Liver (tissue), 9 donors: Measurements from ENCODE around the gene DIO1. TPM values are rescaled to one million over a fixed set of nuclear protein-coding genes. Genes with fewer than 3 reads are reported as not detected.

Source experiments
- DNase-seq: peaks from one replicate; pipeline ENCODE4 v3.0.0-alpha.2; 2017; ENCODE audit warnings: low spot score
- H3K27ac ChIP-seq, 2 donors: one replicate each; pipeline ENCODE4 v1.7.0; 2013; ENCODE audit warnings: inconsistent platforms in 2 of 2, low read length in 2 of 2, control low read depth in 1 of 2, low read depth in 1 of 2, mild to moderate bottlenecking in 1 of 2
- H3K27me3 ChIP-seq, 4 donors: one replicate each; pipeline versions ENCODE4 v1.6.1 to v1.7.0; 2013; ENCODE audit warnings: low read length in 3 of 4, inconsistent platforms in 1 of 4, mild to moderate bottlenecking in 1 of 4, moderate library complexity in 1 of 4; ENCODE audit not compliant: control insufficient read depth in 4 of 4, insufficient read depth in 4 of 4
- H3K36me3 ChIP-seq, 4 donors: one replicate each; pipeline versions ENCODE4 v1.6.1 to v1.7.0; 2013; ENCODE audit warnings: low read length in 3 of 4, mild to moderate bottlenecking in 3 of 4, low read depth in 1 of 4, moderate library complexity in 1 of 4; ENCODE audit not compliant: control insufficient read depth in 4 of 4, insufficient read depth in 3 of 4
- H3K4me1 ChIP-seq, 4 donors: one replicate each; pipeline versions ENCODE4 v1.6.1 to v1.7.0; 2013; ENCODE audit warnings: low read length in 3 of 4, mild to moderate bottlenecking in 3 of 4, moderate library complexity in 1 of 4; ENCODE audit not compliant: control insufficient read depth in 4 of 4, insufficient read depth in 4 of 4
- H3K4me3 ChIP-seq, 3 donors: one replicate each; pipeline versions ENCODE4 v1.6.1 to v1.7.0; 2013; ENCODE audit warnings: low read length in 3 of 3, control low read depth in 1 of 3, low read depth in 1 of 3, mild to moderate bottlenecking in 1 of 3
- H3K9ac ChIP-seq, 2 donors: one replicate each; pipeline ENCODE4 v1.7.0; 2013; ENCODE audit warnings: low read length in 2 of 2, mild to moderate bottlenecking in 2 of 2, moderate library complexity in 2 of 2, control low read depth in 1 of 2, low read depth in 1 of 2
- H3K9me3 ChIP-seq, 4 donors: one replicate each; pipeline versions ENCODE4 v1.6.1 to v1.7.0; 2013; ENCODE audit warnings: low read length in 3 of 4; ENCODE audit not compliant: control insufficient read depth in 4 of 4
- ATF3 ChIP-seq: IDR thresholded peaks from 2 replicates; pipeline ENCODE4 v1.6.1; 2016; ENCODE audit warnings: antibody characterized with exemption
- CTCF ChIP-seq: fragments of 150-350 bp; IDR thresholded peaks from 2 replicates; pipeline ENCODE4 v1.5.1; 2017; ENCODE audit warnings: improper control_type of control experiment, low read depth, low read length; ENCODE audit not compliant: missing input control
- EGR1 ChIP-seq, 2 donors: IDR thresholded peaks; 2 replicates each; pipeline ENCODE4 v1.6.1; 2016 to 2018; ENCODE audit warnings: antibody characterized with exemption in 2 of 2, low read depth in 2 of 2
- FOXA1 ChIP-seq: IDR thresholded peaks from 2 replicates; pipeline ENCODE4 v1.6.1; 2016; ENCODE audit warnings: antibody characterized with exemption
- FOXA2 ChIP-seq: IDR thresholded peaks from 2 replicates; pipeline ENCODE4 v1.6.1; 2016; ENCODE audit warnings: antibody characterized with exemption
- HNF4A ChIP-seq, 2 donors: conservative IDR thresholded peaks; 2 replicates each; pipeline ENCODE4 v1.6.1; 2016; ENCODE audit warnings: antibody characterized with exemption in 2 of 2, mild to moderate bottlenecking in 2 of 2
- HNF4G ChIP-seq: IDR thresholded peaks from 2 replicates; pipeline ENCODE4 v1.6.1; 2016; ENCODE audit warnings: antibody characterized with exemption
- JUND ChIP-seq, 2 donors: IDR thresholded peaks; 2 replicates each; pipeline ENCODE4 v1.6.1; 2016; ENCODE audit warnings: antibody characterized with exemption in 2 of 2
- NR2F2 ChIP-seq: IDR thresholded peaks from 2 replicates; pipeline ENCODE4 v1.6.1; 2016; ENCODE audit warnings: antibody characterized with exemption
- RAD21 ChIP-seq, 2 donors: IDR thresholded peaks; 2 replicates each; pipeline ENCODE4 v1.6.1; 2016; ENCODE audit warnings: antibody characterized with exemption in 2 of 2, mild to moderate bottlenecking in 2 of 2
- RXRA ChIP-seq, 2 donors: IDR thresholded peaks; 2 replicates each; pipeline ENCODE4 v1.6.1; 2017 to 2018; ENCODE audit warnings: antibody characterized with exemption in 2 of 2, mild to moderate bottlenecking in 1 of 2
- YY1 ChIP-seq: IDR thresholded peaks from 2 replicates; pipeline ENCODE4 v1.6.1; 2016; ENCODE audit warnings: antibody characterized with exemption, mild to moderate bottlenecking
- WGBS: extraction: QIAGEN DNeasy Blood & Tissue Kit; methylation state at CpG from one replicate; pipeline ENCODE4 v1.1.7; 2013; 5-methylcytosine and 5-hydroxymethylcytosine counted together
- polyA plus RNA-seq, 2 donors: library from polyadenylated mRNA; stranded (reverse) in 1 of 2; unstranded in 1 of 2; fragments of 200-250 nt in 1 of 2; fragments of >200 nt in 1 of 2; fragmentation: Nextera tagmentation in 1 of 2; extraction: Ambion mirVana in 1 of 2; gene quantifications; one replicate each; pipeline versions ENCODE4 v1.2.1 to v1.2.3, GENCODE V29; 2013 to 2015
- total RNA-seq, 2 donors: library from RNA; depleted of rRNA; stranded (reverse); fragments of >200 nt; gene quantifications; one replicate each; pipeline ENCODE4 v1.2.3, GENCODE V29; 2014
- TF ChIP-seq, protein P1 (sequence below): IDR thresholded peaks from 2 replicates; pipeline ENCODE4 v1.6.1; 2016; ENCODE audit warnings: antibody characterized with exemption
- TF ChIP-seq, protein P2 (sequence below): IDR thresholded peaks from 2 replicates; pipeline ENCODE4 v1.6.1; 2016; ENCODE audit warnings: antibody characterized with exemption
- donor health status: healthy.
- donor health status: healthy.
- donor health status: healthy.
- donor health status: healthy.
- donor health status: healthy.

Gene DIO1
- total and polyA plus RNA-seq, 4 donors: 23.9 to 176 (median 95.6) TPM

DNA sequence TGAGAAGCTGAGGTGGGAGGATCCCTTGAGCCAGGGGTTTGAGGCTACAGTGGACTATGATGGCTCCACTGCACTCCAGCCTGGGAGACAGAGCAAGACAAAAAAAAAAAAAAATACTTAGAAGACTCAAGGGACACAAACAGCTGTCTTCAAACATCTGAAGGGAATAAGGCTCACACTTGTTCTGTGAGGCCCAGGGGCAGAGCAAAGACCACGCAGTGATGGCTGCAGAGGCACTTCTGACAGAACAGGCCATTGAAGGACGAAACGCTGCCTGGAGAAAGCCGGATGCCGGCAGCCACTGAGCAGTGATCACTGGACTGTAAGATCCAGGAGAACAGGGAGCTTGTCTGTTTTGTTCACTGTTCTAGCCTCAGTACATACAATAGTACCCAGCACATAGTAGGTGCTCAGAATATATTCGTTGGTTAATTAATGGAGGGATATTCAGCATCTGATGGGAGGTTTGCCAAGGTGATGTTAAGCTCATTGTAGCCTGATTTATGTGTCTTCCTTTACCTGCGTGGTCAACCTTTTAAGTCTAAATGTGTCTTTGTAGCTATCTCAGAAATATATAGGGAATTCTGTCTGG is 43.8 kb upstream of the DIO1 start:
- H3K27ac ChIP-seq: no peak overlapping the region
- TF ChIP-seq, protein P1, sequence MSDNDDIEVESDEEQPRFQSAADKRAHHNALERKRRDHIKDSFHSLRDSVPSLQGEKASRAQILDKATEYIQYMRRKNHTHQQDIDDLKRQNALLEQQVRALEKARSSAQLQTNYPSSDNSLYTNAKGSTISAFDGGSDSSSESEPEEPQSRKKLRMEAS: no peak
- TF ChIP-seq HNF4A (conservative IDR thresholded peaks at IDR 0.05) (no peak), RXRA (IDR thresholded peaks at IDR 0.05) (no peak), EGR1 (IDR thresholded peaks at IDR 0.05; ENCODE audit: low read depth in 2 of 2) (no peak), YY1 (no peak), FOXA2 (no peak), NR2F2 (no peak)
- TF ChIP-seq, protein P2, sequence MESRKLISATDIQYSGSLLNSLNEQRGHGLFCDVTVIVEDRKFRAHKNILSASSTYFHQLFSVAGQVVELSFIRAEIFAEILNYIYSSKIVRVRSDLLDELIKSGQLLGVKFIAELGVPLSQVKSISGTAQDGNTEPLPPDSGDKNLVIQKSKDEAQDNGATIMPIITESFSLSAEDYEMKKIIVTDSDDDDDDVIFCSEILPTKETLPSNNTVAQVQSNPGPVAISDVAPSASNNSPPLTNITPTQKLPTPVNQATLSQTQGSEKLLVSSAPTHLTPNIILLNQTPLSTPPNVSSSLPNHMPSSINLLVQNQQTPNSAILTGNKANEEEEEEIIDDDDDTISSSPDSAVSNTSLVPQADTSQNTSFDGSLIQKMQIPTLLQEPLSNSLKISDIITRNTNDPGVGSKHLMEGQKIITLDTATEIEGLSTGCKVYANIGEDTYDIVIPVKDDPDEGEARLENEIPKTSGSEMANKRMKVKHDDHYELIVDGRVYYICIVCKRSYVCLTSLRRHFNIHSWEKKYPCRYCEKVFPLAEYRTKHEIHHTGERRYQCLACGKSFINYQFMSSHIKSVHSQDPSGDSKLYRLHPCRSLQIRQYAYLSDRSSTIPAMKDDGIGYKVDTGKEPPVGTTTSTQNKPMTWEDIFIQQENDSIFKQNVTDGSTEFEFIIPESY: no peak
- H3K9me3 ChIP-seq: no peaks in the 10 kb centered on the region
- H3K27me3 ChIP-seq: no peaks in the 10 kb centered on the region
- 90% methylated on average over 7 of the region's 7 CpGs for WGBS
- no peak overlapping the region for H3K9ac ChIP-seq
- H3K4me3 ChIP-seq: no peak overlapping the region
- DNase-seq: no peak
- peaks cover 7 to 35% (median 18%) of the 10 kb centered on the region in 4 donors for H3K36me3 ChIP-seq
- H3K4me1 ChIP-seq: no peaks in the 10 kb centered on the region

DNA sequence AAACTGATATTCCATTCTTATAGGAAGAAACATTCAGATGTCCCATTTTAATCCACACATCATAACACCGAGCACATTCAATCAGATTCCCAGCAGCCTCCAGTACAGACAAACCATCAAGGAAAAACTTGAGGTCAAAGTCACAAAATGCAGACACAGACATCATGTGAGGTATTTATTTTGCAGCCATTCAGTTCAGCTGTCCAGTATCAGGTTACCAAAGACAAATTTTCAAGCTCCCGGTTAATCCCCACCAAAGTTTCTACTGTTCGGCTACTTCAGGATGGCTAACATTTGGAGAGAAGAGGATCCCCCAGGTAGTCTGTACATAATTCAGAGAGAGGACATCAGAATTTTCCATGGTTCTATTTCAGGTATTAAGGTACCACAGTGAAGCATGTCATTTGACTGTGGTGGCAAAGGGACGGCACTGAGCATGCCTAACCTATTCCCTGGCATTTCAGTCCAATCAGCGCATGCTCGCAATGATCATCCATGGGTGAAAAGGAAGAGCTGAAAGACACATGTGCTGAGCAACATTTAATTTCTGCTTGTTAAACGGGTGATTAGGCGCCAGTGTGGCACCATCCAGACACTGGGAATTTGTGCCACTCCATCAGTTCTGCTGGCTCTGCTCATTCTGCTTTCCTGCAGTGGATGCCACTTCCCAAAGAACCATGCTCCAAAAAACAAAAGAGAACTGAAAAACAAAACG is 42.3 kb upstream of the DIO1 start:
- Histone ChIP-seq H3K4me3 (no peak overlapping the region), H3K36me3 (peaks cover 8 to 51% (median 30%) of the 10 kb centered on the region in 4 donors), H3K27me3 (no peaks in the 10 kb centered on the region), H3K4me1 (no peaks in the 10 kb centered on the region), H3K9ac (no peak overlapping the region), H3K27ac (no peak overlapping the region), H3K9me3 (no peaks in the 10 kb centered on the region)
- WGBS: 86% methylated on average over 9 of the region's 9 CpGs
- no peak for DNase-seq
- no peak for TF ChIP-seq HNF4G
- TF ChIP-seq JUND (IDR thresholded peaks at IDR 0.05): no peak
- TF ChIP-seq ATF3: no peak
- no peak for TF ChIP-seq HNF4A (conservative IDR thresholded peaks at IDR 0.05)
- TF ChIP-seq CTCF: no peak

DNA sequence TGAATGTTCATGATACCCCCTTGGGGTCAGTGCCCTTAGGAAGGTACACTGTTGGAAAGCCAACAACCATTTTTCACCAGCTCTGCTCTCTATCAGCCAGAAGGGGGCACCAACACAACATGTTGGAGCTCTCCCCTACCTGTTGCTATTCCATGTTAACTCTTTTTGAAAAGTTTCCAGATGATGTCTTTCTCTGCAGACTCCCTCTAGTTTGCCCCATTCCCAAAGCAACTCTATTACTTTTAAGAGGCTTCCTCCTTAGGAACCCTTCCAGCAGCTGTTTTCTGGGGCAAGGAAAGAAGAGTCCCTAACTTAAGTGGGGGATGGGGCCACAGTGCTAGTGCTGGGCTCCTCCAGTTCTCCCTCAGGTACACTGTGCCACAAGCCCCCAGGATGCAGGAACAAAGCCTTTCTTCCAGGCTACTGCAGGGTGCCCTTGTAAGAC is 33.0 kb upstream of the DIO1 start:
- H3K27ac ChIP-seq: no peak overlapping the region
- H3K4me1 ChIP-seq: no peaks in the 10 kb centered on the region
- no peaks in the 10 kb centered on the region for H3K9me3 ChIP-seq
- H3K4me3 ChIP-seq: no peak overlapping the region
- H3K27me3 ChIP-seq: no peaks in the 10 kb centered on the region
- no peak overlapping the region for H3K9ac ChIP-seq
- TF ChIP-seq CTCF: peak; percentile 72
- TF ChIP-seq YY1: no peak
- TF ChIP-seq, protein P1: no peak
- no peak for TF ChIP-seq FOXA1
- peak in 1 of 2 donors; percentile 75 for TF ChIP-seq RXRA (IDR thresholded peaks at IDR 0.05)
- TF ChIP-seq EGR1 (IDR thresholded peaks at IDR 0.05; ENCODE audit: low read depth in 2 of 2): no peak
- TF ChIP-seq RAD21 (IDR thresholded peaks at IDR 0.05): peak; percentile 90 to 92
- peak; percentile 49 for DNase-seq
- H3K36me3 ChIP-seq: peaks cover 11 to 45% (median 32%) of the 10 kb centered on the region in 4 donors
